Activated naive CD4-positive, alpha-beta T cell treated with anti-CD3 and anti-CD28 coated beads for 36 hours (primary cell): ENCODE results near the gene ZNF564. TPM values are rescaled to one million over a fixed set of nuclear protein-coding genes. Genes with fewer than 3 reads are reported as not detected.
"Not testable (repeated sequence)": the region's sequence is repeated elsewhere in the genome, so short reads cannot be mapped to it uniquely, and the experiment has no call there.

Experiments
- CTCF ChIA-PET: fragments of 350-600 bp; sonication (Branson Sonifier 250); formaldehyde crosslinking; loops from one replicate; lab custom pipeline; 2021; ENCODE audit warnings: antibody characterized with exemption; lab: Charles Lee
- DNase-seq: peaks from one replicate; pipeline ENCODE4 v3.0.0-alpha.2; 2020
- H3K27ac Mint-ChIP-seq: one replicate; pipeline ENCODE4 v1.8.0; 2021; ENCODE audit warnings: mild to moderate bottlenecking, mixed read lengths
- H3K27me3 Mint-ChIP-seq: one replicate; pipeline ENCODE4 v1.8.0; 2021; ENCODE audit warnings: low read depth, mixed read lengths
- H3K36me3 Mint-ChIP-seq: one replicate; pipeline ENCODE4 v1.8.0; 2021; ENCODE audit warnings: low read depth, mixed read lengths
- H3K4me1 Mint-ChIP-seq: one replicate; pipeline ENCODE4 v1.8.0; 2021; ENCODE audit warnings: low read depth, mixed read lengths
- H3K4me3 Mint-ChIP-seq: one replicate; pipeline ENCODE4 v1.8.0; 2021; ENCODE audit warnings: mild to moderate bottlenecking, moderate library complexity, mixed read lengths
- H3K9me3 Mint-ChIP-seq: one replicate; pipeline ENCODE4 v1.8.0; 2021; ENCODE audit warnings: mixed read lengths
- intact Hi-C: fragments of 100-400 bp; cut with micrococcal nuclease; formaldehyde crosslinking; loops from one replicate; pipeline ENCODE4 v1.15.1; 2023
- total RNA-seq, 2 experiments: library from RNA; stranded (reverse); gene quantifications; one replicate each; pipeline ENCODE4 v1.2.3, GENCODE V29; 2021

ZNF564 gene
- 1 to 10 TPM; 5.6 to 5.7 TPM for total RNA-seq

GRCh38 chr19:12551060-12551832, at the start of gene ZNF564:
TSS of gene ZNF564 (minus strand) at chr19:12551482. CDS start at chr19:12551332, 150 bp downstream.
- peak within 1 kb of the TSS; percentile 99 for H3K4me3 Mint-ChIP-seq
- peak within 1 kb of the TSS; percentile 96 for H3K27ac Mint-ChIP-seq
- peaks cover 14% of the 10 kb centered on the region for H3K36me3 Mint-ChIP-seq
- no peaks in the 10 kb centered on the region for H3K27me3 Mint-ChIP-seq
- CTCF ChIA-PET: interaction anchor here (0.6 to 1.1 kb wide), 4 partner anchors 37 to 492 kb away, joined by 3 to 5 read pairs (median 4); no protein-coding TSS in a partner anchor
- intact Hi-C loops: loop anchor here (1.0 to 10.0 kb wide), 7 partner anchors 56 to 456 kb away; partner anchors contain the start of genes DHPS, ZNF44, ZNF443 and ZNF563
- peaks cover 37% of the 10 kb centered on the region for H3K4me1 Mint-ChIP-seq
- peak; percentile 97 for DNase-seq
- no peaks in the 10 kb centered on the region for H3K9me3 Mint-ChIP-seq

GRCh38 chr19:12597594-12597993, 46.3 kb upstream of the ZNF564 start:
- CTCF ChIA-PET: no interaction called here
- intact Hi-C loops: no loop called here
- H3K36me3 Mint-ChIP-seq: peaks cover 11% of the 10 kb centered on the region
- no peak overlapping the region for H3K4me3 Mint-ChIP-seq
- H3K27ac Mint-ChIP-seq: no peak overlapping the region
- no peaks in the 10 kb centered on the region for H3K9me3 Mint-ChIP-seq
- no peak for DNase-seq
- H3K4me1 Mint-ChIP-seq: no peaks in the 10 kb centered on the region
- H3K27me3 Mint-ChIP-seq: no peaks in the 10 kb centered on the region

- Mint-ChIP-seq H3K27me3 (no peaks in the 10 kb centered on the region), H3K4me3 (no peak overlapping the region)
Observed at GRCh38 chr19:12596927-12597548, 45.8 kb upstream of the ZNF564 start.

GRCh38 chr19:12596485-12596884, 45.2 kb upstream of the ZNF564 start:
- Mint-ChIP-seq H3K27ac (no peak overlapping the region), H3K36me3 (peaks cover 8% of the 10 kb centered on the region), H3K4me3 (no peak overlapping the region), H3K4me1 (no peaks in the 10 kb centered on the region), H3K9me3 (no peaks in the 10 kb centered on the region), H3K27me3 (no peaks in the 10 kb centered on the region)
- CTCF ChIA-PET: interaction anchor here (0.5 to 0.6 kb wide), 2 partner anchors 31 to 32 kb away, joined by 3 to 5 read pairs; no protein-coding TSS in a partner anchor
- intact Hi-C loops: no loop called here
- no peak for DNase-seq

More at GRCh38 chr19:12596927-12597548, 45.8 kb upstream of the ZNF564 start:
- Mint-ChIP-seq H3K27ac (no peak overlapping the region), H3K36me3 (peaks cover 10% of the 10 kb centered on the region), H3K9me3 (no peaks in the 10 kb centered on the region), H3K4me1 (no peaks in the 10 kb centered on the region)
- intact Hi-C loops: no loop called here
- DNase-seq: no peak
- CTCF ChIA-PET: interaction anchor here (0.6 kb wide), 1 partner anchor 32 kb away, joined by 3 read pairs; no protein-coding TSS in a partner anchor

GRCh38 chr19:12581100-12581499, 29.8 kb upstream of the ZNF564 start:
- intact Hi-C loops: no loop called here
- Mint-ChIP-seq H3K27ac (no peak overlapping the region), H3K36me3 (peaks cover 46% of the 10 kb centered on the region), H3K4me3 (no peak overlapping the region), H3K4me1 (no peaks in the 10 kb centered on the region), H3K27me3 (no peaks in the 10 kb centered on the region), H3K9me3 (peaks cover 22% of the 10 kb centered on the region)
- no peak for DNase-seq
- CTCF ChIA-PET: no interaction called here

- CTCF ChIA-PET: no interaction called here
- no peak for DNase-seq
- intact Hi-C loops: no loop called here
- Mint-ChIP-seq H3K36me3 (peaks cover 46% of the 10 kb centered on the region), H3K27ac (no peak overlapping the region), H3K4me1 (peaks cover under 1% of the 10 kb centered on the region), H3K9me3 (peaks cover 22% of the 10 kb centered on the region), H3K27me3 (no peaks in the 10 kb centered on the region), H3K4me3 (no peak overlapping the region)
Observed at GRCh38 chr19:12580180-12580694, 29.0 kb upstream of the ZNF564 start.

- Mint-ChIP-seq H3K4me3 (no peak overlapping the region), H3K9me3 (peaks cover 22% of the 10 kb centered on the region), H3K27ac (no peak overlapping the region), H3K36me3 (peaks cover 46% of the 10 kb centered on the region), H3K27me3 (no peaks in the 10 kb centered on the region), H3K4me1 (peaks cover 12% of the 10 kb centered on the region)
- CTCF ChIA-PET: interaction anchor here (1.0 kb wide), 1 partner anchor 11 kb away, joined by 3 read pairs; no protein-coding TSS in a partner anchor
- intact Hi-C loops: no loop called here
- DNase-seq: no peak
Observed at GRCh38 chr19:12578641-12579040, 27.4 kb upstream of the ZNF564 start.

GRCh38 chr19:12574036-12574435, 22.8 kb upstream of the ZNF564 start:
- CTCF ChIA-PET: interaction anchor here (0.6 to 1.2 kb wide), 2 partner anchors 9 to 158 kb away, joined by 3 read pairs; no protein-coding TSS in a partner anchor

GRCh38 chr19:12567951-12568350, 16.7 kb upstream of the ZNF564 start:
- no peak for DNase-seq
- Mint-ChIP-seq H3K27me3 (no peaks in the 10 kb centered on the region), H3K4me3 (no peak overlapping the region), H3K27ac (no peak overlapping the region), H3K4me1 (peaks cover 4% of the 10 kb centered on the region), H3K36me3 (no peaks in the 10 kb centered on the region), H3K9me3 (no peaks in the 10 kb centered on the region)
- CTCF ChIA-PET: interaction anchor here (0.6 to 1.6 kb wide), 4 partner anchors 10 to 106 kb away, joined by 3 to 4 read pairs (median 4); no protein-coding TSS in a partner anchor
- intact Hi-C loops: no loop called here

More at GRCh38 chr19:12574036-12574435, 22.8 kb upstream of the ZNF564 start:
- no peak overlapping the region for H3K4me3 Mint-ChIP-seq
- no peak overlapping the region for H3K27ac Mint-ChIP-seq
- H3K4me1 Mint-ChIP-seq: peaks cover 12% of the 10 kb centered on the region
- no peak for DNase-seq
- intact Hi-C loops: no loop called here
- H3K9me3 Mint-ChIP-seq: no peaks in the 10 kb centered on the region
- H3K36me3 Mint-ChIP-seq: peaks cover 10% of the 10 kb centered on the region
- no peaks in the 10 kb centered on the region for H3K27me3 Mint-ChIP-seq

- intact Hi-C loops, DNase-seq: not testable (repeated sequence)
Observed at GRCh38 chr19:12566380-12566779, 15.1 kb upstream of the ZNF564 start.

GRCh38 chr19:12564016-12564664, 12.9 kb upstream of the ZNF564 start:
- Mint-ChIP-seq H3K36me3 (no peaks in the 10 kb centered on the region), H3K4me3 (no peak overlapping the region), H3K27me3 (no peaks in the 10 kb centered on the region), H3K4me1 (peaks cover 4% of the 10 kb centered on the region), H3K9me3 (no peaks in the 10 kb centered on the region), H3K27ac (no peak overlapping the region)
- CTCF ChIA-PET: interaction anchor here (0.6 to 1.8 kb wide), 15 partner anchors 10 to 283 kb away, joined by 3 to 16 read pairs (median 4); partner anchors contain the start of genes MAN2B1 and WDR83
- intact Hi-C loops: loop anchor here (1.0 to 2.0 kb wide), 5 partner anchors 47 to 362 kb away; partner anchors contain the start of genes ZNF490 and ZNF791
- DNase-seq: peak; percentile 96

More at GRCh38 chr19:12566380-12566779, 15.1 kb upstream of the ZNF564 start:
- H3K27me3 Mint-ChIP-seq, H3K9me3 Mint-ChIP-seq, H3K4me1 Mint-ChIP-seq, H3K27ac Mint-ChIP-seq, CTCF ChIA-PET, H3K36me3 Mint-ChIP-seq, H3K4me3 Mint-ChIP-seq: not testable (repeated sequence)
